ENCODE measurements around the gene ERC1.
A peak's percentile ranks its signal among the peaks of the same experiment; 100 is the strongest.
"Not testable (repeated sequence)": the region's sequence is repeated elsewhere in the genome, so short reads cannot be mapped to it uniquely, and the experiment has no call there.

ERC1 gene

GRCh38 chr12:1174659-1175058 lies 183.6 kb downstream of the ERC1 start:
- DNase-seq (ENCODE audit: insufficient read length, low spot score) (no peak), FAIRE-seq (no peak)

GRCh38 chr12:1176191-1176590 lies 185.2 kb downstream of the ERC1 start:
- no peak for FAIRE-seq

GRCh38 chr12:1179128-1179527 lies 188.1 kb downstream of the ERC1 start:
- FAIRE-seq (no peak), DNase-seq (ENCODE audit: insufficient read length, low spot score) (no peak)

More at GRCh38 chr12:1176191-1176590, 185.2 kb downstream of the ERC1 start:
- DNase-seq (ENCODE audit: insufficient read length, low spot score): no peak

GRCh38 chr12:1182069-1182468 lies 191.0 kb downstream of the ERC1 start:
- DNase-seq (ENCODE audit: insufficient read length, low spot score) (no peak), FAIRE-seq (no peak)

GRCh38 chr12:1184402-1184801 lies 193.4 kb downstream of the ERC1 start:
- FAIRE-seq (no peak), DNase-seq (ENCODE audit: insufficient read length, low spot score) (peak; percentile 18)

- no peak for FAIRE-seq
- no peak for DNase-seq (ENCODE audit: insufficient read length, low spot score)
Measured at GRCh38 chr12:1185460-1186182, 194.6 kb downstream of the ERC1 start.

- DNase-seq (ENCODE audit: insufficient read length, low spot score) (no peak), FAIRE-seq (no peak)
Measured at GRCh38 chr12:1186298-1186697, 195.3 kb downstream of the ERC1 start.

GRCh38 chr12:1188016-1188415 lies 197.0 kb downstream of the ERC1 start:
- FAIRE-seq (no peak), DNase-seq (ENCODE audit: insufficient read length, low spot score) (no peak)

GRCh38 chr12:1189163-1189562 lies 198.1 kb downstream of the ERC1 start:
- DNase-seq (ENCODE audit: insufficient read length, low spot score) (no peak), FAIRE-seq (no peak)

- DNase-seq (ENCODE audit: insufficient read length, low spot score) (no peak), FAIRE-seq (no peak)
Measured at GRCh38 chr12:1195513-1195912, 204.5 kb downstream of the ERC1 start.

GRCh38 chr12:1197264-1198018 lies 206.4 kb downstream of the ERC1 start:
- FAIRE-seq (peak; percentile 31), DNase-seq (ENCODE audit: insufficient read length, low spot score) (no peak)

GRCh38 chr12:1198854-1199253 lies 207.8 kb downstream of the ERC1 start:
- DNase-seq (ENCODE audit: insufficient read length, low spot score); FAIRE-seq: not testable (repeated sequence)

- DNase-seq (ENCODE audit: insufficient read length, low spot score) (no peak), FAIRE-seq (no peak)
Measured at GRCh38 chr12:1199700-1200099, 208.7 kb downstream of the ERC1 start.

GRCh38 chr12:1201030-1201429 lies 210.0 kb downstream of the ERC1 start:
- FAIRE-seq: no peak
- no peak for DNase-seq (ENCODE audit: insufficient read length, low spot score)

- FAIRE-seq: no peak
- no peak for DNase-seq (ENCODE audit: insufficient read length, low spot score)
Measured at GRCh38 chr12:1201886-1202285, 210.9 kb downstream of the ERC1 start.

GRCh38 chr12:1203735-1204019 lies 212.7 kb downstream of the ERC1 start:
- FAIRE-seq (no peak), DNase-seq (ENCODE audit: insufficient read length, low spot score) (no peak)

- FAIRE-seq (no peak), DNase-seq (ENCODE audit: insufficient read length, low spot score) (no peak)
Measured at GRCh38 chr12:1204581-1205121, 213.6 kb downstream of the ERC1 start.

GRCh38 chr12:1205512-1206060 lies 214.6 kb downstream of the ERC1 start:
- DNase-seq (ENCODE audit: insufficient read length, low spot score) (no peak), FAIRE-seq (no peak)

GRCh38 chr12:1206118-1206734 lies 215.2 kb downstream of the ERC1 start:
- DNase-seq (ENCODE audit: insufficient read length, low spot score) (no peak), FAIRE-seq (no peak)

GRCh38 chr12:1207276-1207675 lies 216.3 kb downstream of the ERC1 start:
- FAIRE-seq: no peak
- DNase-seq (ENCODE audit: insufficient read length, low spot score): no peak

GRCh38 chr12:1208719-1209118 lies 217.7 kb downstream of the ERC1 start:
- FAIRE-seq; DNase-seq (ENCODE audit: insufficient read length, low spot score): not testable (repeated sequence)
